ENCODE data around the gene JUN. TPM values are rescaled to one million over a fixed set of nuclear protein-coding genes. Genes with fewer than 3 reads are reported as not detected.

Gene JUN
- total RNA-seq, 1 donor from 2014 or later = 90.0 TPM

DNA sequence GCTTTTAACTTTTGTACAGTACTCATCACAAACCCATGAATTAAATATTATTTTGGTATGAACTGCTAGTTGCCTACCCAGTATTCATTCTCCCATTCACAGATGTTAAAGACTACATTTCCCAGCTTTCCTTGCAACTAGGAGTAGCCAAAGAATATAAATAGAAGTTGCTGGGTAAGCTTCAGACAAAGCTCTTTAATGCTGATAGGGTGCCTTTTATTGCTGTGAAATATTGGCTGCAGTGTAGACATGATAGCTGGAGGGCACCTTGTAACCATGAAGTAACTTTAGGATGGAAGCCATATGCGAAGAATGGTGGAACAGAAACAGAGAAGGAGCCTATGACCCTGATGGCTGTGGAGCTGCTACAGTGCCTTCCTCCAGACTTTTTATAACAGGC, 16.7 kb downstream of the JUN start:
- Histone ChIP-seq H3K27me3 (ENCODE audit: control insufficient read depth, insufficient read depth, low read length) (no peaks in the 10 kb centered on the region), H3K36me3 (ENCODE audit: control insufficient read depth, insufficient read depth, low read length) (no peaks in the 10 kb centered on the region), H3K4me3 (ENCODE audit: low read depth, low read length) (no peak overlapping the region)
- no peak for FAIRE-seq
- no peak for TF ChIP-seq CTCF (IDR thresholded peaks at IDR 0.05; ENCODE audit: insufficient read depth, low read length, severe bottlenecking)
- no peak for DNase-seq (ENCODE audit: low read depth)

- no peaks in the 10 kb centered on the region for H3K27me3 ChIP-seq (ENCODE audit: control insufficient read depth, insufficient read depth, low read length)
- H3K4me3 ChIP-seq (ENCODE audit: low read depth, low read length) = no peak overlapping the region
- no peak for TF ChIP-seq CTCF (IDR thresholded peaks at IDR 0.05; ENCODE audit: insufficient read depth, low read length, severe bottlenecking)
- no peak for FAIRE-seq
- no peaks in the 10 kb centered on the region for H3K36me3 ChIP-seq (ENCODE audit: control insufficient read depth, insufficient read depth, low read length)
- no peak for DNase-seq (ENCODE audit: low read depth)
Observed at GRCh38 chr1:58765441-58765840, 18.4 kb downstream of the JUN start.

DNA sequence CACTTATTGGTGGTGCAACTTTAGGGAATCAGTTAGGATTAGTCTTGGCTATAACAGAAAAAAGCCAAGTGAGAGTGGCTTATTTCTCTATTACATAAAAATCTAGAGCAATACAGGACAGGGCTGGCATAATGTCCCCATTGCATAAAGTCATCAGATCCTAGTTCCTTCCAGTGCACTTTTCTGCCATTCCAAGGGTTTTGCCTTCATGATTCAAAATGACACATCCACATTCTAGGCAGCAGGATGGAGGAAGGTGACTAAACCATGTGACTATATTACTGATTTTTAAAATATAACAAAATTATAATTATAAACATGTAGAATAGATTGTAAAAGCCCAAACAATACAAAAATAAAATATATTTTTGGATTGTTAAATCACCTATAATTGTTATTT, 18.8 kb downstream of the JUN start:
- Histone ChIP-seq H3K27me3 (ENCODE audit: control insufficient read depth, insufficient read depth, low read length) (no peaks in the 10 kb centered on the region), H3K4me3 (ENCODE audit: low read depth, low read length) (no peak overlapping the region)
- no peak for FAIRE-seq

DNA sequence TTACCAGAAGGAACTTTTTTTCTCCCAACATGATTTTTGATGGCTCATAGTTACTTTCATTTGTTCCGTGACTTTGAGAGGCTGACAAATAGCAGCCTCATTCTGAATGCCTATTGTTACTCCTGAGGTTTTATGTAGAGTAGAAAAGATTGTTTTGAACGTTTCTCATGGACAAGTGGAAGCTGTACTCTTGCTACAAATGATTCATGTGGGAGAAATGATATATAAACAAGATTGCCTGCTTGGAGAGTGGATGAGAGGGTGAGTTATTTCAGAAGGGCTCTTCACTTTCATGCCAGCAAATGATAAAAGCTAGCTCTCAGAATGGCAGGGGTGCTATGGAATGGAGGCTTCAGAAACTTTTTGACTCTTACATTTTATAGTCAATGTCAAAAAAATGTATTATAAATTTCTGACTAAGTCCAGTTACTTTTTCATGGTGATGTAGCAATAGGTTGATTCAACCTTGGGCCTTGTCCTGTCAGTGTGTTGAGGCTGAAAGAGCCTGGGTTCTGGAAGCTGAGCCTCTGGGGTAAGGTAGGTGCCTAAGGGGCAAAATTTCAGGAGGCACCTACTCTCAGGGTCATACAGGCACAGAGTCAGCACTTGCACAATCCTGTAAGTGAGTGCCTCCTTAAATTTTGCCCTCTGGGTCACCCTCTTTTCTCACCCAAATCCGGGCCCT, 19.4 kb downstream of the JUN start:
- FAIRE-seq = no peak
- no peaks in the 10 kb centered on the region for H3K36me3 ChIP-seq (ENCODE audit: control insufficient read depth, insufficient read depth, low read length)
- H3K4me3 ChIP-seq (ENCODE audit: low read depth, low read length) = no peak overlapping the region
- peak; percentile 81 for DNase-seq (ENCODE audit: low read depth)
- no peaks in the 10 kb centered on the region for H3K27me3 ChIP-seq (ENCODE audit: control insufficient read depth, insufficient read depth, low read length)
- TF ChIP-seq CTCF (IDR thresholded peaks at IDR 0.05; ENCODE audit: insufficient read depth, low read length, severe bottlenecking) = no peak

More for the DNA sequence above, 18.8 kb downstream of the JUN start:
- DNase-seq (ENCODE audit: low read depth) = peak; percentile 63
- no peak for TF ChIP-seq CTCF (IDR thresholded peaks at IDR 0.05; ENCODE audit: insufficient read depth, low read length, severe bottlenecking)
- H3K36me3 ChIP-seq (ENCODE audit: control insufficient read depth, insufficient read depth, low read length) = no peaks in the 10 kb centered on the region

DNA sequence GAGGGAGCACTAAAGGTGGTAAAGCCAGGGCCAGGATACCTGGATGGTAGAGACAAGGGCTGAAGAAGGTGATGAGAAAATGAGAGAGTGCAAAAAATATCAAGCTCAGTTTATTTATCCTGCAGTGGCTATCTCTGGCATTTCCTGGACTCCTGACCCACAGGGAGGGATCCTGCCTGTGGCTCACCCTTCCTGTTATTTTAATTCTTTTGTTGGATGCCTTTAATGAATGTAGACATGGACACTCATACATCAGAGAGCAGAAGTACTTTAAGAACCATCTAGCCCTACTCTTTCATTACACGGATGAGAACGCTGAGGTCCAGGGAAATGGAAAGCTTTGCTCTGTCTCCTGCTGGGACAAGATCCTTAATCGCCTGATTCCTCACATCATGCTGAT, 20.6 kb downstream of the JUN start:
- DNase-seq (ENCODE audit: low read depth) (peak; percentile 66), FAIRE-seq (no peak)
- Histone ChIP-seq H3K4me3 (ENCODE audit: low read depth, low read length) (no peak overlapping the region), H3K36me3 (ENCODE audit: control insufficient read depth, insufficient read depth, low read length) (no peaks in the 10 kb centered on the region), H3K27me3 (ENCODE audit: control insufficient read depth, insufficient read depth, low read length) (no peaks in the 10 kb centered on the region)
- TF ChIP-seq CTCF (IDR thresholded peaks at IDR 0.05; ENCODE audit: insufficient read depth, low read length, severe bottlenecking) = no peak

DNA sequence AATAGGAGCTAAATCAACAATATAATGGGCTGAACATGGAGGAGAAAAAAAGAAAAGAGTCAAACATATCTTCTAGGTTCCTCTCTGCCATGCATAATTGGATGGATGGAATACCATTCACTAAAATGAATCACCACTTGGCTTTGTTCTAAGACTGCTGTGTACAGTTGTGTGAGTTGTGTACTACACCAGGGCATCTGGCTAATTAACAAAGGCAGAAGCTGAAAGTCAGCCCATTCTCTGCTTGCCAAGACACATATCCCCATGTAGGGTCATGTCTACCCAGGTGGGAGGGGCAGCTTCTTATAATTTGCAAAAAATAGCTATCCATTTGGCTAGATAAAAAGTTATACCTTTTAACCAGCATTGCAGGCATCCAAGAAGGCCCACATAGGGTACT, 21.0 kb downstream of the JUN start:
- no peaks in the 10 kb centered on the region for H3K36me3 ChIP-seq (ENCODE audit: control insufficient read depth, insufficient read depth, low read length)
- DNase-seq (ENCODE audit: low read depth) (peak; percentile 88), FAIRE-seq (no peak)

More for the DNA sequence above, 21.0 kb downstream of the JUN start:
- no peak for TF ChIP-seq CTCF (IDR thresholded peaks at IDR 0.05; ENCODE audit: insufficient read depth, low read length, severe bottlenecking)
- Histone ChIP-seq H3K27me3 (ENCODE audit: control insufficient read depth, insufficient read depth, low read length) (no peaks in the 10 kb centered on the region), H3K4me3 (ENCODE audit: low read depth, low read length) (no peak overlapping the region)

All from bronchial epithelial cell (primary cell).